Sigmoid colon (tissue), 7 donors: ENCODE results near the gene USH2A. TPM values are rescaled to one million over a fixed set of nuclear protein-coding genes. Genes with fewer than 3 reads are reported as not detected.
A peak's percentile ranks its signal among the peaks of the same experiment; 100 is the strongest.

Source experiments
- DNase-seq: peaks from one replicate; pipeline ENCODE4 v3.0.0-alpha.2; 2019
- H3K27ac ChIP-seq, 4 donors: fragments of 200-600 bp; sonication (generic); one replicate each; pipeline ENCODE4 v1.5.1; 2016 to 2019; ENCODE audit warnings: mild to moderate bottlenecking in 1 of 4
- H3K27me3 ChIP-seq, 3 donors: fragments of 200-600 bp; sonication (generic); one replicate each; pipeline ENCODE4 v1.5.1; 2019; ENCODE audit warnings: mild to moderate bottlenecking in 1 of 3
- H3K36me3 ChIP-seq, 4 donors: fragments of 200-600 bp; sonication (generic); one replicate each; pipeline ENCODE4 v1.5.1; 2016 to 2019
- H3K4me1 ChIP-seq, 4 donors: fragments of 200-600 bp; sonication (generic); one replicate each; pipeline ENCODE4 v1.5.1; 2017 to 2019
- H3K4me3 ChIP-seq, 4 donors: fragments of 200-600 bp; sonication (generic); one replicate each; pipeline ENCODE4 v1.5.1; 2017 to 2019; ENCODE audit warnings: mild to moderate bottlenecking in 2 of 4, moderate library complexity in 1 of 4
- H3K9me3 ChIP-seq, 4 donors: fragments of 200-600 bp in 3 of 4; sonication (generic) in 3 of 4; one replicate each; pipeline versions ENCODE4 v1.5.1 to v1.6.1; 2013 to 2019
- CTCF ChIP-seq, 4 experiments: fragments of 450-650 bp in 3 of 4; fragments of 200-600 bp in 1 of 4; IDR thresholded peaks; one replicate each; pipeline ENCODE4 v1.5.1; 2016 to 2019; ENCODE audit warnings: antibody characterized with exemption in 4 of 4, mild to moderate bottlenecking in 3 of 4, moderate library complexity in 2 of 4
- EP300 ChIP-seq, 4 donors: sonication (generic); formaldehyde crosslinking; IDR thresholded peaks; one replicate each; pipeline ENCODE4 v1.6.1; 2017; ENCODE audit warnings: antibody characterized with exemption in 4 of 4
- POLR2A ChIP-seq, 2 donors: fragments of 450-650 bp; IDR thresholded peaks; one replicate each; pipeline ENCODE4 v1.6.1; 2016; ENCODE audit warnings: antibody characterized with exemption in 2 of 2, mild to moderate bottlenecking in 2 of 2, moderate library complexity in 2 of 2
- POLR2AphosphoS5 ChIP-seq, 4 donors: sonication (generic); formaldehyde crosslinking; IDR thresholded peaks; one replicate each; pipeline ENCODE4 v1.6.1; 2017; ENCODE audit warnings: antibody characterized with exemption in 4 of 4
- WGBS, 2 donors: extraction: QIAGEN DNeasy Blood & Tissue Kit; methylation state at CpG; one replicate each; pipeline ENCODE4 v1.1.7; 2013; 5-methylcytosine and 5-hydroxymethylcytosine counted together
- intact Hi-C: fragments of 100-400 bp; cut with DNase I; formaldehyde crosslinking; loops from one replicate; pipeline ENCODE4 v1.15.1; 2023
- polyA plus RNA-seq, 3 donors: library from polyadenylated mRNA; stranded (reverse); fragments of 200-250 nt; gene quantifications; one replicate each; pipeline ENCODE4 v1.2.3, GENCODE V29; 2013
- total RNA-seq, 4 donors: library from RNA; depleted of rRNA; stranded (reverse); fragments of >200 nt; gene quantifications; one replicate each; pipeline ENCODE4 v1.1.0, GENCODE V29; 2016
- donor health status: healthy with polysubstance abuse.
- donor health status: Bipolar disorder and iron deficiency.
- donor health status: healthy.

Gene USH2A
- total and polyA plus RNA-seq, 7 donors: under 0.01 TPM; not detected in 6

- no peak for DNase-seq
- 92 to 93% methylated on average over 4 of the region's 4 CpGs for WGBS, 2 donors
- Histone ChIP-seq H3K27ac (no peak overlapping the region), H3K4me1 (peaks cover 0 to 54% (median 29%) of the 10 kb centered on the region in 4 donors), H3K27me3 (no peaks in the 10 kb centered on the region), H3K4me3 (no peak overlapping the region), H3K9me3 (no peaks in the 10 kb centered on the region), H3K36me3 (peaks cover 0 to 74% (median 13%) of the 10 kb centered on the region in 4 donors)
- TF ChIP-seq POLR2A (IDR thresholded peaks at IDR 0.05) (no peak), EP300 (IDR thresholded peaks at IDR 0.05) (no peak), POLR2AphosphoS5 (IDR thresholded peaks at IDR 0.05) (no peak), CTCF (IDR thresholded peaks at IDR 0.05) (no peak)
- intact Hi-C loops: no loop called here
These were observed 814.6 kb downstream of the USH2A start for GRCh38 chr1:215608646-215609045.

- Histone ChIP-seq H3K36me3 (peaks cover 0 to 68% (median 8%) of the 10 kb centered on the region in 4 donors), H3K9me3 (no peaks in the 10 kb centered on the region), H3K27ac (no peak overlapping the region), H3K27me3 (no peaks in the 10 kb centered on the region), H3K4me1 (peaks cover 0 to 65% (median 31%) of the 10 kb centered on the region in 4 donors), H3K4me3 (no peak overlapping the region)
- TF ChIP-seq EP300 (IDR thresholded peaks at IDR 0.05): no peak
- TF ChIP-seq POLR2AphosphoS5 (IDR thresholded peaks at IDR 0.05): no peak
- TF ChIP-seq POLR2A (IDR thresholded peaks at IDR 0.05): no peak
- no peak for TF ChIP-seq CTCF (IDR thresholded peaks at IDR 0.05)
- intact Hi-C loops: no loop called here
- no peak for DNase-seq
- WGBS, 2 donors: 84 to 89% methylated on average over 1 of the region's 1 CpG
These were observed 815.8 kb downstream of the USH2A start for GRCh38 chr1:215607412-215607811.

GRCh38 chr1:215606564-215607168 is 816.6 kb downstream of the USH2A start:
- Histone ChIP-seq H3K27me3 (no peaks in the 10 kb centered on the region), H3K27ac (no peak overlapping the region), H3K4me1 (peaks cover 0 to 65% (median 25%) of the 10 kb centered on the region in 4 donors), H3K4me3 (no peak overlapping the region), H3K9me3 (no peaks in the 10 kb centered on the region), H3K36me3 (peaks cover 0 to 68% (median 3%) of the 10 kb centered on the region in 4 donors)
- intact Hi-C loops: no loop called here
- no peak for DNase-seq
- 80 to 83% methylated on average over 2 of the region's 2 CpGs for WGBS, 2 donors
- TF ChIP-seq CTCF (IDR thresholded peaks at IDR 0.05): peak in 3 of 4 experiments; percentile 26 to 38 (median 34)
- no peak for TF ChIP-seq POLR2A (IDR thresholded peaks at IDR 0.05)

GRCh38 chr1:215606036-215606435 is 817.2 kb downstream of the USH2A start:
- Histone ChIP-seq H3K27ac (no peak overlapping the region), H3K27me3 (no peaks in the 10 kb centered on the region)
- intact Hi-C loops: no loop called here

More at GRCh38 chr1:215606036-215606435, 817.2 kb downstream of the USH2A start:
- TF ChIP-seq CTCF (IDR thresholded peaks at IDR 0.05) (no peak), POLR2AphosphoS5 (IDR thresholded peaks at IDR 0.05) (no peak), EP300 (IDR thresholded peaks at IDR 0.05) (no peak), POLR2A (IDR thresholded peaks at IDR 0.05) (no peak)
- no peaks in the 10 kb centered on the region for H3K9me3 ChIP-seq
- no peak overlapping the region for H3K4me3 ChIP-seq
- peaks cover 0 to 62% (median 3%) of the 10 kb centered on the region in 4 donors for H3K36me3 ChIP-seq
- WGBS, 2 donors: 39 to 70% methylated on average over 3 of the region's 3 CpGs
- DNase-seq: no peak
- H3K4me1 ChIP-seq: peaks cover 0 to 72% (median 27%) of the 10 kb centered on the region in 4 donors
